Amygdala (tissue), 56 donors: Measurements from ENCODE around the gene GRIK1.

ENCODE experiments used
- DNase-seq, 56 donors: peaks; one replicate each; lab custom pipeline; 2025; lab: John Stamatoyannopoulos, UW

Gene GRIK1

GRCh38 chr21:29654203-29654602, 285.6 kb downstream of the GRIK1 start:
- DNase-seq, result no peak

GRCh38 chr21:29650523-29651022, 289.2 kb downstream of the GRIK1 start:
- no peak for DNase-seq

GRCh38 chr21:29649406-29649814, 290.4 kb downstream of the GRIK1 start:
- DNase-seq, result no peak

- no peak for DNase-seq
Measured at GRCh38 chr21:29648710-29649240, 291.0 kb downstream of the GRIK1 start.

- no peak for DNase-seq
Measured at GRCh38 chr21:29647353-29647781, 292.4 kb downstream of the GRIK1 start.

GRCh38 chr21:29645666-29646553, 293.9 kb downstream of the GRIK1 start:
- no peak for DNase-seq

GRCh38 chr21:29643289-29643688, 296.5 kb downstream of the GRIK1 start:
- DNase-seq, result no peak

- DNase-seq, result no peak
Measured at GRCh38 chr21:29642551-29643245, 297.1 kb downstream of the GRIK1 start.

- no peak for DNase-seq
Measured at GRCh38 chr21:29641635-29642550, 297.9 kb downstream of the GRIK1 start.

- DNase-seq, result no peak
Measured at GRCh38 chr21:29641001-29641634, 298.7 kb downstream of the GRIK1 start.

- no peak for DNase-seq
Measured at GRCh38 chr21:29640080-29640508, 299.7 kb downstream of the GRIK1 start.

GRCh38 chr21:29639366-29640079, 300.3 kb downstream of the GRIK1 start:
- no peak for DNase-seq

- DNase-seq, result no peak
Measured at GRCh38 chr21:29638761-29639327, 301.0 kb downstream of the GRIK1 start.

GRCh38 chr21:29638138-29638537, 301.7 kb downstream of the GRIK1 start:
- no peak for DNase-seq

GRCh38 chr21:29637553-29637952, 302.2 kb downstream of the GRIK1 start:
- DNase-seq, result no peak

GRCh38 chr21:29637134-29637533, 302.7 kb downstream of the GRIK1 start:
- DNase-seq, result no peak

- no peak for DNase-seq
Measured at GRCh38 chr21:29634418-29634817, 305.4 kb downstream of the GRIK1 start.

GRCh38 chr21:29633756-29634155, 306.0 kb downstream of the GRIK1 start:
- DNase-seq, result no peak

- no peak for DNase-seq
Measured at GRCh38 chr21:29630441-29630840, 309.4 kb downstream of the GRIK1 start.
